OCI-M1 (cell line): ENCODE data around the gene C21orf58.
"Not testable (repeated sequence)": the region's sequence is repeated elsewhere in the genome, so short reads cannot be mapped to it uniquely, and the experiment has no call there.

Experiments used
- DNase-seq: peaks from one replicate; lab custom pipeline; 2025; lab: John Stamatoyannopoulos, UW

C21orf58 gene

GRCh38 chr21:46323710-46324389 lies at the start of gene C21orf58, which contains the start of gene PCNT:
Gene C21orf58 (minus strand): TSS chr21:46323870. CDS start chr21:46322738, 1,132 bp downstream.
Gene PCNT (plus strand): TSS chr21:46324156. CDS start chr21:46324229, 73 bp downstream.
- DNase-seq: peak; percentile 100

- not testable (repeated sequence) for DNase-seq
Observed at GRCh38 chr21:46372947-46373346, 49.3 kb upstream of the C21orf58 start.

GRCh38 chr21:46372014-46372485 lies 48.4 kb upstream of the C21orf58 start:
- no peak for DNase-seq

- no peak for DNase-seq
Observed at GRCh38 chr21:46371204-46372013, 47.7 kb upstream of the C21orf58 start.

- peak; percentile 34 for DNase-seq
Observed at GRCh38 chr21:46369520-46370235, 46.0 kb upstream of the C21orf58 start.

- peak; percentile 75 for DNase-seq
Observed at GRCh38 chr21:46368533-46369285, 45.0 kb upstream of the C21orf58 start.

GRCh38 chr21:46366966-46367365 lies 43.3 kb upstream of the C21orf58 start:
- no peak for DNase-seq

GRCh38 chr21:46366561-46366960 lies 42.9 kb upstream of the C21orf58 start:
- DNase-seq: no peak

GRCh38 chr21:46366091-46366490 lies 42.4 kb upstream of the C21orf58 start:
- DNase-seq: no peak

- no peak for DNase-seq
Observed at GRCh38 chr21:46363698-46364097, 40.0 kb upstream of the C21orf58 start.

GRCh38 chr21:46362946-46363345 lies 39.3 kb upstream of the C21orf58 start:
- DNase-seq: no peak

- no peak for DNase-seq
Observed at GRCh38 chr21:46361935-46362334, 38.3 kb upstream of the C21orf58 start.

- DNase-seq: no peak
Observed at GRCh38 chr21:46361176-46361575, 37.5 kb upstream of the C21orf58 start.

- no peak for DNase-seq
Observed at GRCh38 chr21:46357684-46358425, 34.2 kb upstream of the C21orf58 start.

GRCh38 chr21:46357335-46357604 lies 33.6 kb upstream of the C21orf58 start:
- DNase-seq: no peak

- DNase-seq: no peak
Observed at GRCh38 chr21:46356494-46357334, 33.0 kb upstream of the C21orf58 start.

- no peak for DNase-seq
Observed at GRCh38 chr21:46356005-46356338, 32.3 kb upstream of the C21orf58 start.

- no peak for DNase-seq
Observed at GRCh38 chr21:46355161-46356004, 31.7 kb upstream of the C21orf58 start.

- no peak for DNase-seq
Observed at GRCh38 chr21:46354518-46354917, 30.8 kb upstream of the C21orf58 start.
